Epithelial cell of esophagus (primary cell): Measurements from ENCODE around the gene SP7.

Source experiments
- DNase-seq: peaks from one replicate; pipeline ENCODE4 v3.0.0; 2010; ENCODE audit warnings: low read depth
- H3K4me3 ChIP-seq: 2 replicates; pipeline ENCODE4 v1.5.1; 2011; ENCODE audit warnings: mild to moderate bottlenecking, low read length, control low read depth
- CTCF ChIP-seq: IDR thresholded peaks from 2 replicates; pipeline ENCODE4 v1.5.1; 2011; ENCODE audit warnings: low read depth, mild to moderate bottlenecking, low read length, control low read depth, inconsistent platforms; ENCODE audit not compliant: insufficient read depth; ENCODE audit errors: missing control alignments

The SP7 gene

GRCh38 chr12:53313996-53314395 lies 22.2 kb downstream of the SP7 start:
- no peak for TF ChIP-seq CTCF
- DNase-seq = no peak
- no peak overlapping the region for H3K4me3 ChIP-seq

GRCh38 chr12:53308276-53308675 lies 27.9 kb downstream of the SP7 start:
- no peak overlapping the region for H3K4me3 ChIP-seq
- no peak for TF ChIP-seq CTCF
- DNase-seq = no peak

- no peak for DNase-seq
- TF ChIP-seq CTCF = no peak
- no peak overlapping the region for H3K4me3 ChIP-seq
These were observed 29.3 kb downstream of the SP7 start for GRCh38 chr12:53306826-53307225.

- H3K4me3 ChIP-seq = no peak overlapping the region
- no peak for DNase-seq
- TF ChIP-seq CTCF = no peak
These were observed 33.3 kb downstream of the SP7 start for GRCh38 chr12:53302903-53303302.

GRCh38 chr12:53300187-53300586 lies 36.0 kb downstream of the SP7 start:
- no peak for TF ChIP-seq CTCF
- peak overlapping the region; percentile 95 for H3K4me3 ChIP-seq
- peak; percentile 20 for DNase-seq

- TF ChIP-seq CTCF = peak; percentile 43
- peak; percentile 84 for DNase-seq
- peak within 1 kb of the TSS; percentile 95 for H3K4me3 ChIP-seq
These were observed 36.5 kb downstream of the SP7 start, which contains the start of gene MYG1 for GRCh38 chr12:53299454-53300180. MYG1 (plus strand) TSS chr12:53299695; CDS start chr12:53299738, 43 bp downstream.

GRCh38 chr12:53299101-53299453 lies 37.1 kb downstream of the SP7 start:
- DNase-seq = peak; percentile 81
- no peak overlapping the region for H3K4me3 ChIP-seq
- TF ChIP-seq CTCF = no peak
